IPS-NIHi11 (cell line): ENCODE data around the gene ELAC1.
A peak's percentile ranks its signal among the peaks of the same experiment; 100 is the strongest.
"Not testable (repeated sequence)": the region's sequence is repeated elsewhere in the genome, so short reads cannot be mapped to it uniquely, and the experiment has no call there.

ENCODE experiments used
- DNase-seq: peaks from one replicate; pipeline ENCODE4 v3.0.0; 2012; ENCODE audit warnings: mixed read lengths, low spot score

ELAC1 gene, protein sequence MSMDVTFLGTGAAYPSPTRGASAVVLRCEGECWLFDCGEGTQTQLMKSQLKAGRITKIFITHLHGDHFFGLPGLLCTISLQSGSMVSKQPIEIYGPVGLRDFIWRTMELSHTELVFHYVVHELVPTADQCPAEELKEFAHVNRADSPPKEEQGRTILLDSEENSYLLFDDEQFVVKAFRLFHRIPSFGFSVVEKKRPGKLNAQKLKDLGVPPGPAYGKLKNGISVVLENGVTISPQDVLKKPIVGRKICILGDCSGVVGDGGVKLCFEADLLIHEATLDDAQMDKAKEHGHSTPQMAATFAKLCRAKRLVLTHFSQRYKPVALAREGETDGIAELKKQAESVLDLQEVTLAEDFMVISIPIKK

DNA sequence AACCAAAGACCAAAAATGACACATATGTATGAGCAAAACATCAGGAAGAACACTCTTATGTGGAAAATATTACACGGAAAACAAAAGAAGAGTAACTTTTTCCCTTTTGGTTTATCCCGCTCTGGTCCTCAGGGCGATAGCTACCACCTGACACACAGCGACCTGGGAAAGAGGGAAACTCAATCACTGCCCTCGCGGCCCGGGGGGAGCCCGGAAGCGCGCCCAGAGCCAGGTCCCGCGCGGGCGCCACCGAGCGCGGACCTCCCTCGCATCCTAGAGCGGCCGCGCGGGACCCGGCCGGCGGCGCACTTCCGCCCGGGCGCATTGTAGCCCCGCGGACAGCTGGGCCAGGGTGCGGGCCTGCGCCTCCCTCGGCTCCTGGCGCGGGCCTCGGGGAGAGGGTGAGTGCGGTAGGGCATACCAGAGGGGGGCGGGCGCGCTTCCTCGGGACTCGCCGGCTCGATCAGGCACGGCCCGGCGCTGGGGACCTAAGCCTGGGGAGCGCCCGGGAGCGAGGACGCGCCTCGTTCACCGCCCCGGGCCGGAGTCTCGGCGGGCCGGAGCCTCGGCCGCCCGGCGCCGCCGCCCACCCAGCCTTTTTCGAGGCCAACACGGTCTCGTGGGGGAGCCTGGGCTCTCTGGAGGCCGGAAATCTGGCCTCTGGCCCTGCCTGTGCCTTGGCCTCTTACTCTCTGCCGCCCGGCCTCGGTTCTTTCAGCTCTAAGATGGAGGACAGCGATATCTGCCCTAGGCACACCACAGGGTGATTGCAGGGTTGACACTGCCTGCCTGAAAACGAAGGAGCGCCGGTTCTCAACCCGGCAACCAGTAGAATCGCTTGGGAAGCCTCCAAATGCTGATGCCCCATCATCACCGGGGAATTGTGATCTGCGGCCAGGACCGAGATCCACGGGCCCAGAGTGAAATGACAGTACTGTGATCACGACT is at the start of gene ELAC1:
TSS of gene ELAC1 (plus strand) at position 327 of the 948 bp plus-strand sequence. CDS start 6,365 bp downstream, outside the sequence.
- peak; percentile 94 for DNase-seq

- DNase-seq = no peak
These were observed 49.7 kb upstream of the ELAC1 start for GRCh38 chr18:50918153-50918552.

DNA sequence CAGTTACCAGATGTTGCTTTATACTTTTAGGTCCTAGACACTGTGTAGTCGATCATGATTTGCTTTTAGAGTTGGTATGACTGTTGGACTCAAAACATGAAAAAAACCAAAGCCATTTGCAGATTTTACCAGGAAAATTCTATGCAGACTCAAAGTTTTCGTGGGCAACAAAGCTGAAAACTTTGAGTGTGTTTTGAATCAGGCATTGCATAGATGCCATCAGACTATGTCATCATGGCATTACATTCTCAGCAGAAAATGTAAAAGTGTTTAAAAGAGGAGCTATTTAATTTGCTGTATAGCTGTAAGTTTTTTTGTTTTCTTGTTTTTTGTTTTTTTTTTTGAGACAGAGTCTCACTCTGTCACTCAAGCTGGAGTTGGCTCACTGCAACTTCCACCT is 43.5 kb upstream of the ELAC1 start:
- no peak for DNase-seq

- no peak for DNase-seq
These were observed 41.3 kb upstream of the ELAC1 start for GRCh38 chr18:50926521-50926920.

- no peak for DNase-seq
These were observed 39.3 kb upstream of the ELAC1 start for GRCh38 chr18:50928551-50928950.

DNA sequence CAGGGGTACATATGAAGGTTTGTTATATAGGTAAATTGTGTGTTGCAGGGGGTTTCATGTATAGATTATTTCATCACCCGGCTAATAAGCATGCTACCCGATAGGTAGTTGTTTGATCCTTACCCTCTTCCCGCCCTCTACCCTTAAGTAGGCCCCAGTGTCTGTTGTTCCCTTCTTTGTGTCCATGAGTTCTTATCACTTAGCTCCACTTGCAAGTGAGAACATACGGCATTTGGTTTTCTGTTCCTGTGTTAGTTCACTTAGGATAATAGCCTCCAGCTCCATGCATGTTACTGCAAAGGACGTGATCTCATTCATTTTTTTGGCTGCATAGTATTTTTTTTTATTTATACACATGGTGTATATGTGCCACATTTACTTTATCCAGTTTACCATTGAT is 34.2 kb upstream of the ELAC1 start:
- DNase-seq = no peak

GRCh38 chr18:50934545-50935211 is 33.2 kb upstream of the ELAC1 start:
- DNase-seq = no peak

- DNase-seq = no peak
These were observed 32.2 kb upstream of the ELAC1 start for GRCh38 chr18:50935493-50936191.

- DNase-seq = no peak
These were observed 30.7 kb upstream of the ELAC1 start for GRCh38 chr18:50937183-50937582.

- DNase-seq = no peak
These were observed 28.9 kb upstream of the ELAC1 start for GRCh38 chr18:50938912-50939311.

- no peak for DNase-seq
These were observed 23.5 kb upstream of the ELAC1 start for GRCh38 chr18:50944245-50944932.

DNA sequence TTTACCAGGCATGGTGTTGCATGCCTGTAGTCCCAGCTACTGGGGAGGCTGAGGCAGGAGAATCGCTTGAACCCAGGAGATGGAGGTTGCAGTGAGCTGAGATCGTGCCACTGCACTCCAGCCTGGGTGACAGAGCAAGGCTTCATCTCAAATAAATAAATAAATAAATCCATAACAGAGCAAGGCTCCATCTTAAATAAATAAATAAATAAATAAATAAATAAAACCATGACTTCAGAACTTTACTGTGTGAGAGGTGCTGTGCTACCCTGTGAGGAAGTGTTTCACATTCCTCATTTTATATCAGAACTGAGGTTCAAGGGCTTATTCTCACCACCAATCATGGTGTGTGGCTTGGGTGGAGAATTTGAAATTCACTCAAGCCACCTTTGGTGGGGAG is 21.9 kb upstream of the ELAC1 start:
- not testable (repeated sequence) for DNase-seq

GRCh38 chr18:50947899-50948298 is 19.9 kb upstream of the ELAC1 start:
- DNase-seq = no peak

DNA sequence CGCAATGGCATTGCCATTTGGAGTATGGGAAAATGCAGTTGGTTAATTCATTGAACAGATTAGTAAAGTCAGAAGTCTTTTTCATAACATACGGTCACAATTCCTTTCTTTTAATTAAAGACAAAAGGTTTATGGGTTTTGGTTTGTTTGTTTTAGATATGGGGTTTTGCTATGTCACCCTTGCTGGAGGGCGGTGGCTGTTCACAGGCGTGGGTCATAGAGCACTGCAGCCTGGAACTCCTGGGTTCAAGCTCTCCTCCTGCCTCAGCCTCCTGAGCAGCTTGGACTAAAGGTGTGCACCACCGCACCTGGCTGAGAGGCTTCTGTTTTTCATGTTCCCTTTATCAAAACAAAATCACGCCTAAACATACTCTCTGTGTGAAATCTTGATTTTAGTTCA is 18.7 kb upstream of the ELAC1 start:
- DNase-seq = no peak

DNA sequence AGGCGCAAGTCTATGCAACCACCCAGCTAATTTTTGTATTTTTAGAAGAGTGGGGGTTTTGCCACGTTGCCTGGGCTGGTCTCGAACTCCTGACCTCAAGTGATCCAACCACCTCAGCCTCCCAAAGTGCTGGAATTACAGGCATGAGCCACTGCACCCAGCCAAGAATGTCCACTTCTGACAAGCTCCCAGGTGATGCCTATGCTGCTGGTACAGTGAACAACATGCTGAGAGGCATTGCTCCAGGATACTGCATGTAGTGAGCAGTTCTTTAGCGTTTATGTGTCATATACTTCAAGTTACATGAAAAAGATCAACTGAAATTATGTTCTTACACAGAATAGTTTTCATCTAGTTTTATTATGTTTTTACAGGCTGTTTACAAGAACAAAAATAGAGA is 17.2 kb upstream of the ELAC1 start:
- no peak for DNase-seq

DNA sequence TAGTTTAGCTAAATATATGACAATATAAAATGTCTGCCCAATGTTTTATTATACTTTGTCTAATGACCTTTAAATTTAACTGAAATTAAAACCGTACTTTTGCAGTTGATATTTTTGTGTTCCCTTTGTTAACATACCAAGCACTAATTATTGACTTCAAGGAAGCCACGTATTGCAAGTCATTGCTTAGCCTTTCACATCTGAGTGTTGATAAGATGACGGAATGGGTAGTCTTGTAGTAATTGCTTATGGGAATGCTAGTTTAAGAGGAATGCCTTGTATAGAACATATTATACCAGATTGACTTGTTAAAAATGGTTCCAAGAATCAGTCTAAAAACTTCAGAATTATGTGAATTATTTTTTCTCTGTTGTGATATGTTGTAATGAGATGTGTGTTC is 14.0 kb upstream of the ELAC1 start:
- DNase-seq = no peak

DNA sequence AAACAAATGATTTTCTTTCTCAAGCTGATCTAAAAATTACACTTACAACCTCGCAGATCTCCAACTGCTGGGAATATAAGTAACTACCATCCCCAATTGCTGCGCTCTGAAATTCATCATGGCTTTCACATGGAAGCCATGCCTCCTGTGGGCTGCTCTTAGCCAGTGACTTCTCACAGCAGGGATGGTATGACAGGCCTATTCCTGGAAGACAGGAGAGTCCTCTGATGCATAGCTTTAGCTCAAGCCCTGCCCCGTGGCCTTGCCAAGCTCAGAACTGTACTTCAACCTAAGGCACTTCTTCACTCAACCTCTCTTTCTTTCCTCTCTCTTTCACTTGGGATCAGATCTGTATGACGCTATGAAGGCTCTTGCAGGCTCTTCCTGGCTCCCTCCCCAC is 12.6 kb upstream of the ELAC1 start:
- DNase-seq = no peak

DNA sequence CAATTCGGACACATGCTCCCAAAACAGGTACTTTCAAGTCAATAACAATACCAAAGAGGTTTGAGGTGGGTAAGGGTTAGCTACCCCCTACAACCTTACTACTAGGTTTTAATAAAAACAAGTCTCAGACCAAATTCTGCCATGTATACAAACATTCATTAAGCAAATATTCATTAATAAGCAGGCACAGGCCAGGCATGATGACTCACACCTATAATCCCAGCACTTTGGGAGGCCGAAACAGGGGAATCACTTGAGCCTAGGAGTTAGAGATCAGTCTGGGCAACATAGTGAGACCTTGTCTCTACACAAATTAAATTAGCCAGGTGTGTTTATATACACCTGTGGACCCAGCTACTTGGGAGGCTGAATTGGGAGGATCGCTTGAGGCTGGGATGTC is 11.7 kb upstream of the ELAC1 start:
- DNase-seq = no peak

DNA sequence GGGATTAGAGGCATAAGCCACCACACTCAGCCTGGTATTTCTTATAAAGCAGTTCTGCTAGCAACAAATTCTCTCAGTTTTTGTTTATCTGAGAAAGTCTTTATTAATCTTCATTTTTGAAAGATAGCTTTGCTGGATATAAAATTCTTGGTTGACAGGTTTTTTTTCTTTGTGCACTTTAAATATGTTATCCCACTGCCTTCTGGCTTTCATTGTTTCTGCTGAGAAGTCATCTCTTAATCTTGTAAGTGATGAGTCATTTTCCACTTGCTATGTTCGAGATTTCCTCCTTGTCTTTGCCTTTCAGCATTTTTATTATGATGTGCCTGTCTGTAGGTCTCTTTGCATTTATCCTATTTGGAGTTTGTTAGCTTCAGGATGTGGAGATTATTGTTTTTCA is 5.9 kb upstream of the ELAC1 start:
- no peak for DNase-seq

- no peak for DNase-seq
These were observed 1.6 kb downstream of the ELAC1 start for GRCh38 chr18:50969448-50969847.

DNA sequence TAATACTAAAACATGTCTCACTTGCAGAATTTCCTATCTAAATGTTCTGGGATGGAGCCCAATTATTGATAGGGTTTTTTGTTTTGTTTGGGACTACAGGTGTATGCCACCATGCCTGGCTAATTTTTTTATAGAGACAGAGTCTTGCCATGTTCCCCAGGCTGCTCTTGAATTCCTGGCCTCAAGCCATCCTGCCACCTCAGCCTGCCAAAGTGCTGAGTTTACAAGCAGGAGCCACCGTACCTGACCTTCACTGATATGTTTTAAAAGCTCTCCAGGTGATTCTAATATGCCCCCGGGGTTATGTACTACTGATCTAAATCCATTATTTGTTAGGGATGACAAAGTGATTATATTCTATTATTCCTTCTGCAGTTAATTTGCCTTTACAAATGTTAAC is 2.2 kb downstream of the ELAC1 start:
- no peak for DNase-seq
